Left ventricle myocardium inferior (tissue), 1 donor: ENCODE results near the gene PAPSS1. TPM values are rescaled to one million over a fixed set of nuclear protein-coding genes. Genes with fewer than 3 reads are reported as not detected.

ENCODE experiments used
- DNase-seq: peaks from one replicate; pipeline ENCODE4 v3.0.0-alpha.2; 2020
- H3K27ac ChIP-seq: fragments of 200-600 bp; replicated peaks from 2 replicates; pipeline ENCODE4 v1.8.0; 2021
- H3K27me3 ChIP-seq: fragments of 200-600 bp; 2 replicates; pipeline ENCODE4 v1.8.0; 2021; ENCODE audit warnings: low read depth
- H3K36me3 ChIP-seq: fragments of 200-600 bp; 2 replicates; pipeline ENCODE4 v1.8.0; 2021
- H3K4me1 ChIP-seq: fragments of 200-600 bp; 2 replicates; pipeline ENCODE4 v1.8.0; 2021
- H3K4me3 ChIP-seq: fragments of 200-600 bp; 2 replicates; pipeline ENCODE4 v1.8.0; 2021; ENCODE audit warnings: mild to moderate bottlenecking, moderate library complexity
- H3K9me3 ChIP-seq: fragments of 200-600 bp; replicated peaks from 2 replicates; pipeline ENCODE4 v1.8.0; 2021
- CTCF ChIP-seq: fragments of 200-600 bp; IDR thresholded peaks from 2 replicates; pipeline ENCODE4 v1.8.0; 2021; ENCODE audit warnings: antibody characterized with exemption, mild to moderate bottlenecking, borderline replicate concordance
- intact Hi-C: fragments of 100-400 bp; cut with micrococcal nuclease; formaldehyde crosslinking; loops from one replicate; pipeline ENCODE4 v1.11.0; 2022
- total RNA-seq: library from RNA; stranded (reverse); fragmentation: NEBNext Ultra II Directional; extraction: Animal tissue kit (Norgen Biotek cat#: 25700); gene quantifications from one replicate; pipeline ENCODE4 v1.2.1, GENCODE V29; 2021
- donor health status: DM: no; HTN: yes; CAD: no; lungs with severe emphysema.

PAPSS1 gene
- total RNA-seq, 1 donor from 2014 or later, result 10.0 TPM

DNA sequence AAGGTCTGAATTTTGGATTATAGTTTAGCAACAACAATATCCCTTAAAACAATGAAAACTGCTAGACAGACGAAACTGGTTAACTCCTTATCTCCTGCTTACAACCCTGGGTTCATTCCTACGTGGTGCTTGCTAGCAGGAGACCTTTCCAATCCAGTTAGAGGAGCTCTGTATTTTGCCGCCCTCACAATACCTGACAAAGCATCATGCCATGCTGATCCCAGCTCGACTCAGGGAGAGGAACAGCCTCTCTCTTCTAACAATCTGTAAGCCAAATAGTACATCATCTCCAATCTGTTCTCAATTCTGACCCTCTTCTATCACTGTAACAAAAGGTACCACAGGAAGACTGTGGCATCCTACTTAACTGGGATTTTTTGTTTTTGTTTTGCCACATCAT lies 74.4 kb downstream of the PAPSS1 start:
- no peaks in the 10 kb centered on the region for H3K27me3 ChIP-seq
- intact Hi-C loops, result no loop called here
- H3K9me3 ChIP-seq, result no peaks in the 10 kb centered on the region
- DNase-seq, result no peak
- peaks cover 9% of the 10 kb centered on the region for H3K4me1 ChIP-seq
- no peak for TF ChIP-seq CTCF
- no peak overlapping the region for H3K27ac ChIP-seq
- H3K36me3 ChIP-seq, result peaks cover 21% of the 10 kb centered on the region
- no peak overlapping the region for H3K4me3 ChIP-seq

GRCh38 chr4:107643021-107643420 lies 77.0 kb downstream of the PAPSS1 start:
- Histone ChIP-seq H3K4me1 (peaks cover 9% of the 10 kb centered on the region), H3K36me3 (peaks cover 21% of the 10 kb centered on the region), H3K27ac (no peak overlapping the region), H3K9me3 (no peaks in the 10 kb centered on the region), H3K4me3 (no peak overlapping the region), H3K27me3 (no peaks in the 10 kb centered on the region)
- DNase-seq, result no peak
- intact Hi-C loops, result no loop called here
- TF ChIP-seq CTCF, result no peak

GRCh38 chr4:107640878-107641277 lies 79.2 kb downstream of the PAPSS1 start:
- intact Hi-C loops, result no loop called here
- Histone ChIP-seq H3K4me1 (peaks cover 9% of the 10 kb centered on the region), H3K9me3 (no peaks in the 10 kb centered on the region), H3K27ac (no peak overlapping the region), H3K36me3 (peaks cover 21% of the 10 kb centered on the region), H3K4me3 (no peak overlapping the region), H3K27me3 (no peaks in the 10 kb centered on the region)
- no peak for TF ChIP-seq CTCF
- no peak for DNase-seq

- Histone ChIP-seq H3K27me3 (no peaks in the 10 kb centered on the region), H3K27ac (no peak overlapping the region), H3K4me1 (peaks cover 9% of the 10 kb centered on the region), H3K4me3 (no peak overlapping the region), H3K9me3 (no peaks in the 10 kb centered on the region), H3K36me3 (peaks cover 21% of the 10 kb centered on the region)
- DNase-seq, result no peak
- no peak for TF ChIP-seq CTCF
- intact Hi-C loops, result no loop called here
Measured at GRCh38 chr4:107640197-107640596, 79.8 kb downstream of the PAPSS1 start.

GRCh38 chr4:107635735-107636134 lies 84.3 kb downstream of the PAPSS1 start:
- no peak overlapping the region for H3K4me3 ChIP-seq
- intact Hi-C loops, result no loop called here
- no peak overlapping the region for H3K27ac ChIP-seq
- H3K4me1 ChIP-seq, result peaks cover 13% of the 10 kb centered on the region
- no peaks in the 10 kb centered on the region for H3K36me3 ChIP-seq
- no peaks in the 10 kb centered on the region for H3K9me3 ChIP-seq
- TF ChIP-seq CTCF, result no peak
- H3K27me3 ChIP-seq, result no peaks in the 10 kb centered on the region
- no peak for DNase-seq

- intact Hi-C loops, result no loop called here
- H3K27me3 ChIP-seq, result no peaks in the 10 kb centered on the region
- no peaks in the 10 kb centered on the region for H3K9me3 ChIP-seq
- H3K36me3 ChIP-seq, result no peaks in the 10 kb centered on the region
- TF ChIP-seq CTCF, result no peak
- H3K4me3 ChIP-seq, result no peak overlapping the region
- DNase-seq, result no peak
- H3K4me1 ChIP-seq, result peaks cover 6% of the 10 kb centered on the region
- H3K27ac ChIP-seq, result no peak overlapping the region
Measured at GRCh38 chr4:107631560-107631959, 88.5 kb downstream of the PAPSS1 start.
